ENCODE data around the gene MINK1. TPM values are rescaled to one million over a fixed set of nuclear protein-coding genes. Genes with fewer than 3 reads are reported as not detected.
"Not testable (repeated sequence)": the region's sequence is repeated elsewhere in the genome, so short reads cannot be mapped to it uniquely, and the experiment has no call there.

Gene MINK1
- total and polyA plus RNA-seq, 7 donors, result 8.9 to 23.8 (median 19.2) TPM

GRCh38 chr17:4901108-4901647 is 68.0 kb downstream of the MINK1 start:
- Histone ChIP-seq H3K4me3 (peak overlapping the region; percentile 64), H3K4me1 (peaks cover 10% of the 10 kb centered on the region), H3K36me3 (ENCODE audit: insufficient read depth in 1 of 2, low read depth in 1 of 2) (peaks cover 0 to 12% of the 10 kb centered on the region in 2 donors), H3K9me3 (no peaks in the 10 kb centered on the region), H3K27me3 (ENCODE audit: insufficient read depth in 3 of 3, low read length in 2 of 3) (peaks cover 0 to 16% (median 0%) of the 10 kb centered on the region in 3 donors), H3K27ac (no peak overlapping the region)
- 59 to 74% (median 73%) methylated on average over 34 to 37 of the region's 37 CpGs for WGBS, 3 donors
- ATAC-seq, result no peak
- intact Hi-C loops (cut with DNase I), result loop anchor here (5.0 to 10.0 kb wide), 3 partner anchors 161 to 336 kb away; partner anchors contain the start of genes ARRB2 (in 1 of the 2) and GGT6 (in 1 of the 2)
- no peak for DNase-seq
- TF ChIP-seq CTCF (IDR thresholded peaks at IDR 0.05), result no peak

GRCh38 chr17:4901648-4902344 is 68.7 kb downstream of the MINK1 start:
- Histone ChIP-seq H3K36me3 (ENCODE audit: insufficient read depth in 1 of 2, low read depth in 1 of 2) (peaks cover 0 to 6% of the 10 kb centered on the region in 2 donors), H3K4me3 (peak overlapping the region; percentile 25), H3K27ac (no peak overlapping the region), H3K27me3 (ENCODE audit: insufficient read depth in 3 of 3, low read length in 2 of 3) (peaks cover 0 to 16% (median 0%) of the 10 kb centered on the region in 3 donors), H3K4me1 (peaks cover 10% of the 10 kb centered on the region), H3K9me3 (no peaks in the 10 kb centered on the region)
- DNase-seq (peak in 1 of 2 donors; percentile 86), ATAC-seq (peak in 1 of 4 donors; percentile 32)
- intact Hi-C loops (cut with DNase I), result loop anchor here (5.0 to 10.0 kb wide), 3 partner anchors 161 to 337 kb away; partner anchors contain the start of genes ARRB2 (in 1 of the 2) and GGT6 (in 1 of the 2)
- TF ChIP-seq CTCF (IDR thresholded peaks at IDR 0.05), result no peak
- 43 to 58% (median 45%) methylated on average over 43 to 48 of the region's 48 CpGs for WGBS, 3 donors

GRCh38 chr17:4902540-4902939 is 69.4 kb downstream of the MINK1 start:
- peak in 1 of 2 donors; percentile 30 for DNase-seq
- TF ChIP-seq CTCF (IDR thresholded peaks at IDR 0.05), result no peak
- Histone ChIP-seq H3K9me3 (no peaks in the 10 kb centered on the region), H3K27ac (no peak overlapping the region), H3K4me1 (peaks cover 10% of the 10 kb centered on the region), H3K27me3 (ENCODE audit: insufficient read depth in 3 of 3, low read length in 2 of 3) (peaks cover 0 to 16% (median 0%) of the 10 kb centered on the region in 3 donors), H3K36me3 (ENCODE audit: insufficient read depth in 1 of 2, low read depth in 1 of 2) (no peaks in the 10 kb centered on the region), H3K4me3 (no peak overlapping the region)
- 43 to 60% (median 45%) methylated on average over 7 to 8 of the region's 8 CpGs for WGBS, 3 donors
- ATAC-seq, result peak in 1 of 4 donors; percentile 2
- intact Hi-C loops (cut with DNase I), result loop anchor here (5.0 to 10.0 kb wide), 3 partner anchors 160 to 338 kb away; partner anchors contain the start of genes ARRB2 (in 1 of the 2) and GGT6 (in 1 of the 2)

- peak; percentile 85 for TF ChIP-seq CTCF (IDR thresholded peaks at IDR 0.05)
- ATAC-seq (peak; percentile 64 to 76 (median 70)), DNase-seq (peak; percentile 61 to 63)
- intact Hi-C loops (cut with DNase I), result loop anchor here (5.0 to 10.0 kb wide), 3 partner anchors 159 to 338 kb away; partner anchors contain the start of genes ARRB2 (in 1 of the 2) and GGT6 (in 1 of the 2)
- Histone ChIP-seq H3K4me1 (peaks cover 10% of the 10 kb centered on the region), H3K36me3 (ENCODE audit: insufficient read depth in 1 of 2, low read depth in 1 of 2) (no peaks in the 10 kb centered on the region), H3K4me3 (no peak within 1 kb of the TSS), H3K9me3 (no peaks in the 10 kb centered on the region), H3K27ac (no peak within 1 kb of the TSS), H3K27me3 (ENCODE audit: insufficient read depth in 3 of 3, low read length in 2 of 3) (peaks cover 0 to 16% (median 0%) of the 10 kb centered on the region in 3 donors)
- 8 to 12% (median 8%) methylated on average over 10 of the region's 10 CpGs for WGBS, 3 donors
These were observed 70.1 kb downstream of the MINK1 start, which contains the start of gene CHRNE for GRCh38 chr17:4903051-4903818. Gene CHRNE, minus strand, starts transcription at chr17:4903098. Its CDS starts 35 bp downstream, at chr17:4903063.

- H3K4me1 ChIP-seq; DNase-seq; ATAC-seq; H3K4me3 ChIP-seq; H3K27ac ChIP-seq; H3K36me3 ChIP-seq (ENCODE audit: insufficient read depth in 1 of 2, low read depth in 1 of 2); H3K27me3 ChIP-seq (ENCODE audit: insufficient read depth in 3 of 3, low read length in 2 of 3); H3K9me3 ChIP-seq: not testable (repeated sequence)
- intact Hi-C loops (cut with DNase I), result loop anchor here (5.0 to 10.0 kb wide), 3 partner anchors 36 to 342 kb away; partner anchors contain the start of genes CAMTA2 (in 1 of the 2), GGT6 (in 1 of the 2), RNF167 (in 1 of the 2) and SLC25A11 (in 1 of the 2)
These were observed 73.5 kb downstream of the MINK1 start for GRCh38 chr17:4906642-4907041.

All from psoas muscle (tissue), 8 donors.